DOHH2 (cell line): ENCODE data around the gene LRPAP1.

Experiments used
- H3F3A ChIP-seq: fragments of 200-600 bp; sonication (generic), shearing (Covaris generic); 2 replicates; pipeline ENCODE4 v1.6.0; 2016; ENCODE audit warnings: antibody characterized with exemption, mild to moderate bottlenecking; ENCODE audit not compliant: control insufficient read depth, insufficient read depth
- H3K27ac ChIP-seq: fragments of 200-600 bp; sonication (generic); 2 replicates; pipeline ENCODE4 v1.5.1; 2014; ENCODE audit warnings: low read depth, mild to moderate bottlenecking, low read length, moderate library complexity
- H3K27me3 ChIP-seq: fragments of 200-600 bp; sonication (generic); 2 replicates; pipeline ENCODE4 v1.6.1; 2014; ENCODE audit warnings: mild to moderate bottlenecking, low read length, mixed read lengths; ENCODE audit not compliant: control insufficient read depth
- H3K36me3 ChIP-seq: fragments of 200-600 bp; sonication (generic); 2 replicates; pipeline ENCODE4 v1.6.1; 2014; ENCODE audit warnings: mild to moderate bottlenecking, low read length, moderate library complexity, mixed read lengths; ENCODE audit not compliant: control insufficient read depth
- H3K4me1 ChIP-seq: fragments of 200-600 bp; sonication (generic); 2 replicates; pipeline ENCODE4 v1.6.1; 2014; ENCODE audit warnings: mild to moderate bottlenecking, low read length, mixed read lengths; ENCODE audit not compliant: control insufficient read depth
- H3K4me2 ChIP-seq: fragments of 200-600 bp; sonication (generic); 2 replicates; pipeline ENCODE4 v1.6.0; 2014; ENCODE audit warnings: mild to moderate bottlenecking, low read length, moderate library complexity
- H3K4me3 ChIP-seq: fragments of 200-600 bp; sonication (generic); 2 replicates; pipeline ENCODE4 v1.5.1; 2014; ENCODE audit warnings: mild to moderate bottlenecking, low read length, mixed read lengths
- H3K79me2 ChIP-seq: fragments of 200-600 bp; sonication (generic); 2 replicates; pipeline ENCODE4 v1.6.1; 2014; ENCODE audit warnings: mild to moderate bottlenecking, low read length, mixed read lengths; ENCODE audit not compliant: control insufficient read depth
- H3K9me2 ChIP-seq: fragments of 200-600 bp; sonication (generic); replicated peaks from 2 replicates; pipeline ENCODE4 v1.6.1; 2014; ENCODE audit warnings: mild to moderate bottlenecking, low read length, mixed read lengths; ENCODE audit not compliant: control insufficient read depth
- H3K9me3 ChIP-seq: fragments of 200-600 bp; sonication (generic); 2 replicates; pipeline ENCODE4 v1.6.1; 2014; ENCODE audit warnings: antibody characterized with exemption, low read length, mixed read lengths; ENCODE audit not compliant: control insufficient read depth, insufficient read depth
- H4K20me1 ChIP-seq: fragments of 200-600 bp; sonication (generic); 2 replicates; pipeline ENCODE4 v1.6.0; 2014; ENCODE audit warnings: low read depth, mild to moderate bottlenecking, antibody characterized with exemption, low read length, moderate library complexity; ENCODE audit not compliant: control insufficient read depth, insufficient read depth
- CTCF ChIP-seq: fragments of 200-600 bp; sonication (generic); IDR thresholded peaks from one replicate; pipeline ENCODE4 v1.5.1; 2014; ENCODE audit warnings: antibody characterized with exemption, mild to moderate bottlenecking, low read depth, low read length; ENCODE audit not compliant: poor library complexity, severe bottlenecking
- EZH2phosphoT487 ChIP-seq: fragments of 200-600 bp; sonication (generic); IDR thresholded peaks from 2 replicates; pipeline ENCODE4 v1.6.1; 2017; ENCODE audit warnings: borderline replicate concordance, mild to moderate bottlenecking, antibody characterized with exemption, low read length, moderate library complexity, mixed read lengths

Gene LRPAP1

GRCh38 chr4:3473181-3473950 is 58.9 kb downstream of the LRPAP1 start:
- H4K20me1 ChIP-seq = no peaks in the 10 kb centered on the region
- no peaks in the 10 kb centered on the region for H3F3A ChIP-seq
- H3K4me1 ChIP-seq = no peaks in the 10 kb centered on the region
- H3K27ac ChIP-seq = no peak overlapping the region
- no peak overlapping the region for H3K4me3 ChIP-seq
- H3K9me2 ChIP-seq = no peaks in the 10 kb centered on the region
- no peaks in the 10 kb centered on the region for H3K27me3 ChIP-seq
- H3K4me2 ChIP-seq = no peak overlapping the region
- H3K79me2 ChIP-seq = no peaks in the 10 kb centered on the region
- TF ChIP-seq EZH2phosphoT487 (no peak), CTCF (no peak)
- no peaks in the 10 kb centered on the region for H3K36me3 ChIP-seq
- H3K9me3 ChIP-seq = peaks cover 7% of the 10 kb centered on the region; the same call in 1 of the 2 replicates

DNA sequence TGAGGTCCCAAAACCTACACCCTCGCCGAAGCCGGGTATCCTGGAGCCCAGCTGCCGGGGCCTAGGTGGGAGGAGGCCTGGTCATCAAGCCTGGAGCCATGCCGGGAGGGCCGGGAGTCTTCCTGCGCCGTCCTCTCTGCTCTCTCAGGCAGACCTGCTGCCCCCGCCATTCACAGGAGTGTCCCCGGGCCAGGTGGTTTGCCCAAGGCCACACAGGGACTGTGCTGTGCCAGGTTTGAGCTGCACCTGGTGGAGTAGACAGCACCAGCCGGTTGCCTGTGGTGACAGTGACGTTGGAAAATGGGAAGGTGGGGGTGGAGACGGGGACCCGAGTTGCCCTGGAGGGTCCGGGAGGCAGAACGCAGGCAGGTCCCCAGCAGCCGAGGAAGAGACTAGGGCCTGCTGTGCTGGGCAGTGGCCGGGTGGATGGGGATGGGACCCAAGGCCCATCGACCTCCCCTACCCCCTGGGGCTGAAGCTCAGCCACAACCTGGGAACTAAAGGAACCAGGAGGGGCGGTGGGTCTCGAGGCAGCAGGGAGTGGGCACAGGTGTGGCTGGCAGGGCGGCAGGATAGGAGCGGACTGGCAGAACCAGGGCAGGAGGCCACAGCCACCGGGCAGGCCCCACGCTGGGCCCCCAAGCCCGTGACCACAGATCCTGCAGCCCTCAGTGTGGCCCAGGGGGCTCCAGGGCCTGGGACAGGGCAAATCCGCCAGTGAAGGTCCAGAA is 59.6 kb downstream of the LRPAP1 start:
- H3K4me3 ChIP-seq = no peak overlapping the region
- no peaks in the 10 kb centered on the region for H4K20me1 ChIP-seq
- no peaks in the 10 kb centered on the region for H3K27me3 ChIP-seq
- no peak for TF ChIP-seq EZH2phosphoT487
- no peak for TF ChIP-seq CTCF
- no peaks in the 10 kb centered on the region for H3K9me2 ChIP-seq
- H3K4me1 ChIP-seq = no peaks in the 10 kb centered on the region
- peaks cover 11% of the 10 kb centered on the region; the same call in 1 of the 2 replicates for H3K9me3 ChIP-seq
- H3K36me3 ChIP-seq = no peaks in the 10 kb centered on the region
- H3K4me2 ChIP-seq = no peak overlapping the region
- no peaks in the 10 kb centered on the region for H3K79me2 ChIP-seq
- H3K27ac ChIP-seq = no peak overlapping the region
- H3F3A ChIP-seq = no peaks in the 10 kb centered on the region

GRCh38 chr4:3471886-3472285 is 60.3 kb downstream of the LRPAP1 start:
- no peaks in the 10 kb centered on the region for H3K27me3 ChIP-seq
- H3F3A ChIP-seq = no peaks in the 10 kb centered on the region
- no peaks in the 10 kb centered on the region for H3K9me2 ChIP-seq
- no peak overlapping the region for H3K27ac ChIP-seq
- H3K36me3 ChIP-seq = no peaks in the 10 kb centered on the region
- peaks cover 11% of the 10 kb centered on the region; the same call in 1 of the 2 replicates for H3K9me3 ChIP-seq
- no peaks in the 10 kb centered on the region for H4K20me1 ChIP-seq
- TF ChIP-seq EZH2phosphoT487 = no peak
- no peak for TF ChIP-seq CTCF
- no peaks in the 10 kb centered on the region for H3K79me2 ChIP-seq
- no peak overlapping the region for H3K4me2 ChIP-seq
- no peaks in the 10 kb centered on the region for H3K4me1 ChIP-seq
- no peak overlapping the region for H3K4me3 ChIP-seq
